ENCODE measurements around the gene PTPRT.

- TF ChIP-seq CTCF (IDR thresholded peaks at IDR 0.05 in 2 of 3, conservative IDR thresholded peaks at IDR 0.05 in 1 of 3; ENCODE audit: borderline replicate concordance in 1 of 3, insufficient read depth in 1 of 3, low read depth in 2 of 3, low read length in 2 of 3): no peak
- no peak for TF ChIP-seq POLR2A (IDR thresholded peaks at IDR 0.05; ENCODE audit: borderline replicate concordance, extremely low read depth, insufficient read depth, insufficient read length)
- no peak for TF ChIP-seq SRF (IDR thresholded peaks at IDR 0.05; ENCODE audit: low read depth)
- TF ChIP-seq JUND (IDR thresholded peaks at IDR 0.05): no peak
- no peak for TF ChIP-seq ATF3 (IDR thresholded peaks at IDR 0.05)
- TF ChIP-seq EZH2 (IDR thresholded peaks at IDR 0.05): no peak
- no peak for TF ChIP-seq TCF7L2 (IDR thresholded peaks at IDR 0.05; ENCODE audit: borderline replicate concordance, extremely low read depth, insufficient read depth, insufficient read length)
- TF ChIP-seq POLR2AphosphoS5 (IDR thresholded peaks at IDR 0.05; ENCODE audit: low read depth, low read length): no peak
- no peak for TF ChIP-seq FOSL1 (IDR thresholded peaks at IDR 0.05; ENCODE audit: low read depth)
- no peak for TF ChIP-seq SP1 (IDR thresholded peaks at IDR 0.05; ENCODE audit: low read depth)
- TF ChIP-seq MAX (IDR thresholded peaks at IDR 0.05): no peak
- no peak for TF ChIP-seq YY1 (IDR thresholded peaks at IDR 0.05; ENCODE audit: extremely low read depth, insufficient replicate concordance, low read depth, low read length)
- no peak for TF ChIP-seq RAD21 (IDR thresholded peaks at IDR 0.05; ENCODE audit: low read depth)
- no peak for TF ChIP-seq EGR1 (IDR thresholded peaks at IDR 0.05; ENCODE audit: low read depth)
Observed at GRCh38 chr20:42924215-42924614, 265.5 kb downstream of the PTPRT start.

All from HCT116 (cell line).